LHCN-M2 (cell line): ENCODE measurements around the gene SLC6A11. TPM values are rescaled to one million over a fixed set of nuclear protein-coding genes. Genes with fewer than 3 reads are reported as not detected.
A peak's percentile ranks its signal among the peaks of the same experiment; 100 is the strongest.

Experiments used
- DNase-seq: peaks from one replicate; pipeline ENCODE4 v3.0.0-alpha.2; 2012; ENCODE audit warnings: low read depth
- total RNA-seq: library from RNA; depleted of rRNA; stranded (reverse); fragments of >200 nt; gene quantifications from 2 replicates; pipeline ENCODE4 v1.2.3, GENCODE V29; 2014

SLC6A11 gene
- total RNA-seq, 1 experiment from 2014 or later = not detected

GRCh38 chr3:10929978-10930665 lies 114.1 kb downstream of the SLC6A11 start:
- DNase-seq = no peak

GRCh38 chr3:10930666-10931040 lies 114.6 kb downstream of the SLC6A11 start:
- no peak for DNase-seq

- no peak for DNase-seq
Measured at GRCh38 chr3:10932596-10932995, 116.6 kb downstream of the SLC6A11 start.

GRCh38 chr3:10933021-10933420 lies 117.0 kb downstream of the SLC6A11 start:
- DNase-seq = no peak

- no peak for DNase-seq
Measured at GRCh38 chr3:10933470-10933804, 117.4 kb downstream of the SLC6A11 start.

GRCh38 chr3:10933805-10934481 lies 117.9 kb downstream of the SLC6A11 start:
- peak; percentile 74 for DNase-seq

GRCh38 chr3:10935028-10935427 lies 119.0 kb downstream of the SLC6A11 start:
- DNase-seq = no peak

- no peak for DNase-seq
Measured at GRCh38 chr3:10935846-10936631, 120.0 kb downstream of the SLC6A11 start.

- no peak for DNase-seq
Measured at GRCh38 chr3:10936686-10937085, 120.7 kb downstream of the SLC6A11 start.

- DNase-seq = no peak
Measured at GRCh38 chr3:10937141-10937825, 121.3 kb downstream of the SLC6A11 start.

- DNase-seq = no peak
Measured at GRCh38 chr3:10939556-10939955, 123.5 kb downstream of the SLC6A11 start.

GRCh38 chr3:10940106-10940505 lies 124.1 kb downstream of the SLC6A11 start:
- DNase-seq = no peak

GRCh38 chr3:10941972-10942371 lies 125.9 kb downstream of the SLC6A11 start:
- DNase-seq = peak; percentile 50

GRCh38 chr3:10942690-10943205 lies 126.7 kb downstream of the SLC6A11 start:
- DNase-seq = no peak

GRCh38 chr3:10944866-10945265 lies 128.8 kb downstream of the SLC6A11 start:
- no peak for DNase-seq

- DNase-seq = peak; percentile 27
Measured at GRCh38 chr3:10945683-10946287, 129.8 kb downstream of the SLC6A11 start.

GRCh38 chr3:10946526-10946925 lies 130.5 kb downstream of the SLC6A11 start:
- DNase-seq = no peak

GRCh38 chr3:10948326-10948725 lies 132.3 kb downstream of the SLC6A11 start:
- DNase-seq = no peak

- no peak for DNase-seq
Measured at GRCh38 chr3:10949197-10949596, 133.2 kb downstream of the SLC6A11 start.

- DNase-seq = peak; percentile 57
Measured at GRCh38 chr3:10950476-10951294, 134.7 kb downstream of the SLC6A11 start.
